Mammary epithelial cell (primary cell): ENCODE results near the gene LMAN1.

ENCODE experiments used
- CTCF ChIP-seq, 2 donors: IDR thresholded peaks in 1 of 2; conservative IDR thresholded peaks in 1 of 2; 2 replicates each; pipeline ENCODE4 v1.5.1; 2011 to 2012; ENCODE audit warnings: inconsistent platforms in 2 of 2, low read length in 2 of 2, mild to moderate bottlenecking in 2 of 2, control low read depth in 1 of 2, low read depth in 1 of 2; ENCODE audit not compliant: insufficient read depth in 1 of 2; ENCODE audit errors: extremely low read depth in 1 of 2
- EZH2 ChIP-seq: IDR thresholded peaks from 2 replicates; pipeline ENCODE4 v1.6.1; 2012; ENCODE audit warnings: low read length, inconsistent platforms, borderline replicate concordance

GRCh38 chr18:59343926-59344325 is 15.1 kb downstream of the LMAN1 start:
- TF ChIP-seq CTCF (conservative IDR thresholded peaks at IDR 0.05 in 1 of 2, IDR thresholded peaks at IDR 0.05 in 1 of 2; ENCODE audit: extremely low read depth in 1 of 2, insufficient read depth in 1 of 2, low read depth in 1 of 2, low read length in 2 of 2) (no peak), EZH2 (no peak)
